GM21447 (cell line): ENCODE results near the gene SLC35F2.
A peak's percentile ranks its signal among the peaks of the same experiment; 100 is the strongest.
"Not testable (repeated sequence)": the region's sequence is repeated elsewhere in the genome, so short reads cannot be mapped to it uniquely, and the experiment has no call there.

Experiments used
- ATAC-seq: cut with Tn5 transposase; IDR thresholded peaks from one replicate; pipeline ENCODE4 v1.9.1; 2021; ENCODE audit not compliant: unreplicated experiment

The SLC35F2 gene, protein sequence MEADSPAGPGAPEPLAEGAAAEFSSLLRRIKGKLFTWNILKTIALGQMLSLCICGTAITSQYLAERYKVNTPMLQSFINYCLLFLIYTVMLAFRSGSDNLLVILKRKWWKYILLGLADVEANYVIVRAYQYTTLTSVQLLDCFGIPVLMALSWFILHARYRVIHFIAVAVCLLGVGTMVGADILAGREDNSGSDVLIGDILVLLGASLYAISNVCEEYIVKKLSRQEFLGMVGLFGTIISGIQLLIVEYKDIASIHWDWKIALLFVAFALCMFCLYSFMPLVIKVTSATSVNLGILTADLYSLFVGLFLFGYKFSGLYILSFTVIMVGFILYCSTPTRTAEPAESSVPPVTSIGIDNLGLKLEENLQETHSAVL

DNA sequence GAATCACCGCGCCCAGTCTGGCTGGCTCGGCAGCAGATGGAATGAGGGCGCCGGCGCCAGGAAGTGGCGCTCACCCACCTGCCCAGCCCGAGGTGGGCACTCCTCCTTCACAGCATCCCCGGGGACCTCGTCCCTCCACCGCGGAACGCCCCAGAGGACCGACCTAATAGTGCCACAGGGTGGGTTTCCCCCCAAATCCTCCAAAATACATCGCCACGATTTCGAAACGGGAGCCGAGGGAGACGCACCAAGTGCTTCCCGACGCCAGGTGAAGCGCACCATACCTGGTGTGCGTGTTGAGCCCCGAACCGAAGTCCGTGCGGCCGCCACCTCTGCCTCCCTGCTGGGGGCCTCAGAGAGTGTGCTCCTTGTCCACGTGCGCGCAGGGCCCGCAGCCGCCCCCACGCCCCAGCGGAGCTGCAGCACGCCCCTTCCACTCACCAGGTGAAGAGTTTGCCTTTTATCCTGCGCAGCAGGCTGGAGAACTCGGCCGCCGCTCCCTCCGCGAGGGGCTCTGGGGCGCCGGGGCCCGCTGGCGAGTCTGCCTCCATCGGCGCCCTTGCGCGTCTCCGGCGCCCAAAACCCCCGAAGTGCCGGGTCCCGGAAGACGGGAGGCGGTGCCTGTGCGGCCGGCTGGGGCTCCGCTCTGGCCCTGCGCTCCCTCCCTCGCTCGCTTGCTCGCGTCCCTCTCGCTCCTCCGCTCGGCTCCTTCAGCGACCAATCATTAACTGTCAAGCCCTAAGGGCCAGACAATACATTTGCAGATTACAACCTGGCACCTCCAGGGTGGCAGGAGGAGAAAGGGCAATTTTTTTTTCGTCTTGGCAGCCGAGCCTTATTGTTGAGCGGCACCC is at the start of gene SLC35F2:
TSS of gene SLC35F2 (minus strand) at position 571 of the 854 bp plus-strand sequence. CDS start at position 551, 20 bp downstream.
- ATAC-seq: peak; percentile 84

DNA sequence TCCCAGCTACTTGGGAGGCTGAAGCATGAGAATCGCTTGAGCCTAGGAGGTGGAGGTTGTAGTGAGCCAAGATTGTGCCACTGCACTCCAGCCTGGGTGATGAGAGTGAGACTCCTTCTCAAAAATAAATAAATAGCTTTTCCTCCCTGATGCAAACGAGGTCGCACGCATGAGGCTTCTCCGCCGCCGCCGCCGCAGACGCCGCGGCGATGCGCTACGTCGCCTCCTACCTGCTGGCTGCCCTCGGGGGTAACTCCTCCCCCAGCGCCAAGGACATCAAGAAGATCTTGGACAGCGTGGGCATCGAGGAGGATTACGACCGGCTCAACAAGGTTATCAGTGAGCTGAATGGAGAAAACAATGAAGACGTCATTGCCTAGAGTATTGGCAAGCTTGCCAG is 49.6 kb upstream of the SLC35F2 start:
- no peak for ATAC-seq

DNA sequence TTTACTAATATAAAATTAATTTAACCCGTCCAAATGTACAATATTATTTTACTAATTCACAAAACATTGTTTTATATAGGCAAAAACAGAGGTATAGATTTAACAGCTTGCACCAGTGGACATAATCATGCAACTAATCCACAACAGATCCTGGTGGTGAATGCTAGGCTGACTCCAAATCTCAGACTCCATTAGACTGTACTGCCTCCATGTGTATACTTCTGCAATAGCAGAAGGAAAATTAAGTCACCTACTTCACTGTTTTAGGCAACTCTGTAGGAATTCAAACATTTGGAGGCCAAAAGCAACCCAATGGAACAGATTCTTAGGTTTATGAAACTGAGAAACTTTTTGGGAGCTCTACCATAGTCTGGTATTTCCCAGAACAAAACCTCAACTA is 39.7 kb upstream of the SLC35F2 start:
- peak; percentile 88 for ATAC-seq

DNA sequence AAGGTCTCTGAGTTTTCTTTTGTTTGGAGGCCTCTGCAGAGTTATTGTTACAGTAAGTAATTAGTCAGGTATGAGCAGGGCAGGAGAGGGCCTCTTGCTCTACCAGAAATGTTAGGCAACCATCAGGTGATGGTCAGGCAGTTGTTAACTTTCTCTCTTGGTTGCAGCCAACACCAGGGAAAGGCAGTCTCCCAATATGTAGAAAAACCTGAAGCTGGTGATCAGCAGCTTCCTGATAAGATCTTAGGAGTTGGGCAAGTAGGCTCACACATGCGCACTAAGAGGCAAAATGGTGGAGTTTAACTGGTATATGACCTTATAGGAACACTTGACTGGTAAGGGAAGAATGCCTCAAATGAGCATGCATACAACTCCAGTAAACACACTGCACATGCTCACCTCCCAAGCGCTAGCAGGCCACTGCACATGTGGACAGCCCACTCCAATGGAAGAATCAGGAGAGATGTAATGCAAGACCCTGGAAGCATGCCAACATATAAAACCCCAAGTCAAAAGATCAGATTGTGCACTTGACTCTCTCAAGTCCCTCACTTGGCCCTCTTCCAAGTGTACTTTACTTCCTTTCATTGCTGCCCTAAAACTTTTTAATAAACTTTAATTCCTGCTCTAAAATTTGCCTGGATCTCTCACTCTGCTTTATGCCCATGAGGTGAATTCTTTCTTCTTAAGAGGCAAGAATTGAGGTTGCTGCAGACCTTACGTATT is 23.7 kb upstream of the SLC35F2 start:
- ATAC-seq: no peak

DNA sequence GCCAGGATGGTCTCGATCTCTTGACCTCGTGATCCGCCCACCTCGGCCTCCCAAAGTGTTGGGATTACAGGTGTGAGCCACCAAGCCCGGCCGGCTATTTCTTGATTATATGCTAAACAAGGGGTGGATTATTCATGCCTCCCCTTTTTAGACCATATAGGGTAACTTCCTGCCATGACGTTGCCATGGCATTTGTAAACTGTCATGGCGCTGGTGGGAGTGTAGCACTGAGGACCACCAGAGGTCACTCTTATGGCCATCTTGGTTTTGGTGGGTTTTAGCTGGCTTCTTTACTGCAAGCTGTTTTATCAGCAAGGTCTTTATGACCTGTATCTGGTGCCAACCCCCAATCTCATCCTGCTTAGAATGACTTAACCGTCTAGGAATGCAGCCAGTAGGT is 22.9 kb upstream of the SLC35F2 start:
- not testable (repeated sequence) for ATAC-seq

DNA sequence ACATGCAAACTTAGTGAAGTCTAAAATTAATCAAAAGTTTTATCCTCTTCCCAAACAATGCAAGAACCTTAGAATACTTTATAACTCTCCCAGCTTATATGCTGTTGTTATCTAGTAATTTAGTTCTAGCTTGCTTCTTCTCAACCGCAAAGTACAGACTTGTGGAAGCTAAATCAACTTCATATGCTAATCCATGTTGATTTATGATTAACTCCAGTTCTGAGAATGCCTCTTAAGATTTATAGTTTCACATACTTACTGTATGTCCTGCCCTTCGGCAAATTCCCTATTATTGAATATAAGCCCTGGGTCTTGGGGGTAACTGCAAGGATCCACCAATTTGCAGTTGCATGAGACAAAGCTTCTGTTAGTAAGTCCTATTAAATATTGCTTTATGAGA is 17.6 kb upstream of the SLC35F2 start:
- no peak for ATAC-seq

DNA sequence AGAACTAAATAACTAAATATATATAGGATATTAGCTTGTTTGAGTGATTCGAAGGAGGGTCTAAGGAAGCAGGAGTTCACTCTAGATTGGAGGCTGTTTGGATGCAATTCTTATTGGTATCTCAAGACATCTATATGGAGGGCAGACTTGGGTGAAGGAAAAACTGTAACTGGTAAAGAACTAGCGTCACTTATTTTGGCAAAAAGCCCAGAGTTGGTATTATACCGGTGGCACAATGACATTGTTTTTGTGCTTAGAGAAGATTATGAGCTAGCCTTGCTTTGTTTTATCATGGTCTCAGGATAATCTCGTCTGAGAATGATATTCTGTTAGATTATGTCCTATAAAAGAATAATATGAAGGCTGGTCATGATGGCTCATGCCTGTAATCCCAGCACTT is 6.0 kb upstream of the SLC35F2 start:
- ATAC-seq: no peak

DNA sequence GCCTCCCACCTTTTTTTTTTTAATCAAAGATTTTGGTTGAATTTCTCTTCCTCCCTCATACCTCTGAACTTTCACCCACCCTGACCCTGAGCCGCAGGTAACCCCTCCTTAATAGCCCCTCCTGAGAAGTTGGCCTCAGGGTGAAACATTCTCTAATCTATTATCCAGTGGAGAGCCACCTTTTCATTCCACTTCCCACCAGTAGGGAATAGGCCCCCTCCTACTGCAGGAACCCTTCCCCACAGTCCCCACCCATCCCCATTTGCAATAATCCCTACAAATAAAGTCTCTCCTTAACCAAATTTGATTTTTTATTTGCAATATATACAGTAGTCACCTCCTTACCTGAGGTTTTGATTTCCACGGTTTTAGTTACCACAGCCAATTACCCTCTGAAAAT is 2.1 kb upstream of the SLC35F2 start:
- ATAC-seq: no peak

DNA sequence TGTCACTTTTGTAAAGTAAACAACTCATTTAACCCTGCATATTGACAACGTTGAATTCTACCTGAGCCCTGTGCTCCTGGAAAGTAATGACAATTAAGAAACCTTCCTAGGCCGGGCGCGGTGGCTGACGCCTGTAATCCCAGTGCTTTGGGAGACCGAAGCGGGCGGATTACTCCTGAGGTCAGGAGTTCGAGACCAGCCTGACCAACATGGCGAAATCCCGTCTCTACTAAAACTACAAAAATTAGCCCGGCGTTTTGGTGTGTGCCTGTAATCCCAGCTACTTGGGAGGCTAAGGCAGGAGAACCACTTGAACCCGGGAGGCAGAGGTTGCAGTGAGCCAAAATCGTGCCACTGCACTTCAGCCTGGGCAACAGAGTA is 1.6 kb upstream of the SLC35F2 start:
- not testable (repeated sequence) for ATAC-seq

DNA sequence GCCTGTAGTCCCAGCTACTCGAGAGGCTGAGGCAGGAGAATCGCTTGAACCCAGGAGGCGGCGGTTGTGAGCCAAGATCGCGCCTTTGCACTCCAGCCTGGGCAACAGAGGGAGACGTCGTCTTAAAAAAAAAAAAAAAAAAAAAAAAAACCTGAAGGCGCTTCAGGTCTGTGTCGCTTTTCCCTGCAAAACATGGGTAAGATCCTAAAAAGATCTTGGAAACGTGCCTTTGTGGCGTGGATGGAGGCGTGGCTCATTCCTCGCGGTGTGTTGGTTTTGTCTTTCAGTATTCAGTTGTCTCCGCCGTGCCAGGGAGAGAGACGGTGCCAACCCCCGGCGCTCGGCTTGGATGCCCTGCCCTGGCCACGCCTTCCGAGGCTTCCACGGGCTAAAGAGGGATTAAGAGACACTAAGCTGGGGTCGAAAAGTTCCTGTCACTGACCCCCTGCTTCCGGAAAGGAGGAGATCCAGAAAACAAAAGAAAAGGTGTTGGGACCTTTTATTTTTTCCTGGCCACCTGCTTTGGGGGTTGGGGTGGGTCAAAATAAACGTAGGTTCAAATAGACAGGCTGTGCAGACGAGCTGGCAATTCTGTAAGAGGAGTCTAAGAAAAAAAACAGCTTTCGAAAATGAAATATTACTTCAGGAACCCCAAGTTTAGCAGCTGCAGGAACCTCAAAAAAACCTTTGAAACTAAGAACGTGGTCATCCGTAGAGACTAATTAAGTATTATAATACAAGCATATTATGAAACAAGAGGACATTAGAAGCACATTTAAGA is 1.1 kb upstream of the SLC35F2 start:
- peak; percentile 31 for ATAC-seq

DNA sequence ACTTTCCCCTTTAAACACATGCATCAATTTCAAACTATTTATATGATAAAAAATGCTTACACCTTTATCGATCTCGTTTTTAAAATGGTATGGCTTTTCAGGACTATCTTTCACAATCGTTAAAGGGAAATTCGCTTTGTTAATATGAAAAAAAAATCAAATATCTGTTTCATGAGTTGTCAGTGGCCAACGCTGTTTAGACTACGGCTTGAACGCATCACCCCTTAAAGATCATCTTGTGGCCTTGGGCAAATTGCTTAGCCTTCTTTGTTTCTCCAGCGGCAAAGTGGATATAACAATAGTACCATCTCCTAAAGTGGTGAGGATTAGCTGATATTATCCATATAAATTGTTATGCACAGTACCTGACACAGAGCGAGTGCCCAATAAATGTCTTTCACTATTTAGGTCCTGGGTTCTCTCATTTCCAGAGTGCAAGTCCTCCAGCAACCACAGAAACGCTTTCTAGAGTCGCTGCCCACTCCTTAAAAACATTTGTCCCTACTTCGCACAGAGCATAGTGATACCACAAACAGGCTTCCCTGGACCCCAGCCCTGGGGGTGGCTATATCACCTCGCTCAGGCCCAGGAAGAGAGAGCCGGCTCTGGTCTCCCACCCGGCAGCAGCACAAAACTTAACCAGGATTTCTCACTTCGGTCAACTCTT is 904 bp downstream of the SLC35F2 start:
- ATAC-seq: no peak

DNA sequence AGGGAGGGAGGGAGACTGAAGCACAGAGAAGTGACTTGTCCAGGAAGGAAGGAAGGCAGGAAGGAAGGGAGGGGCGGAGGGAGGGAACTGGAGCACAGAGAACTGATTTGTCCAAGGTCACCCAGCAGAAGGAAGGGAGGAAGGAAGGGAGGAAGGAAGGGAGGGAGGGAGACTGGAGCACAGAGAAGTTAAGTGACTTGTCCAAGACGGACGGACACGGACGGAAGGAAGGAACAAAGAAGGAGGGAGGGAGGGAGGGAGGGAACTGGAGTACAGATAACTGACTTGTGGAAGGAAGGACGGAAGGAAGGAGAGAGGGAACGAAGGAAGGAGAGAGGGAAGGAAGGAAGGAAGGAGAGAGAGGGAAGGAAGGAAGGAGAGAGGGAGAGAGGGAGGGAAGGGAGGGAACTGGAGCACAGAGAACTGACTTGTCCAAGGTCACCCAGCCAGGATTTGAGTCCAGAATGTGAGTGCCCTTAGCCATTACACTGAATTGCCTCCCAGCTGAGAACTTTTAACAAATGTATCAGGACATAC is 1.5 kb downstream of the SLC35F2 start:
- no peak for ATAC-seq

DNA sequence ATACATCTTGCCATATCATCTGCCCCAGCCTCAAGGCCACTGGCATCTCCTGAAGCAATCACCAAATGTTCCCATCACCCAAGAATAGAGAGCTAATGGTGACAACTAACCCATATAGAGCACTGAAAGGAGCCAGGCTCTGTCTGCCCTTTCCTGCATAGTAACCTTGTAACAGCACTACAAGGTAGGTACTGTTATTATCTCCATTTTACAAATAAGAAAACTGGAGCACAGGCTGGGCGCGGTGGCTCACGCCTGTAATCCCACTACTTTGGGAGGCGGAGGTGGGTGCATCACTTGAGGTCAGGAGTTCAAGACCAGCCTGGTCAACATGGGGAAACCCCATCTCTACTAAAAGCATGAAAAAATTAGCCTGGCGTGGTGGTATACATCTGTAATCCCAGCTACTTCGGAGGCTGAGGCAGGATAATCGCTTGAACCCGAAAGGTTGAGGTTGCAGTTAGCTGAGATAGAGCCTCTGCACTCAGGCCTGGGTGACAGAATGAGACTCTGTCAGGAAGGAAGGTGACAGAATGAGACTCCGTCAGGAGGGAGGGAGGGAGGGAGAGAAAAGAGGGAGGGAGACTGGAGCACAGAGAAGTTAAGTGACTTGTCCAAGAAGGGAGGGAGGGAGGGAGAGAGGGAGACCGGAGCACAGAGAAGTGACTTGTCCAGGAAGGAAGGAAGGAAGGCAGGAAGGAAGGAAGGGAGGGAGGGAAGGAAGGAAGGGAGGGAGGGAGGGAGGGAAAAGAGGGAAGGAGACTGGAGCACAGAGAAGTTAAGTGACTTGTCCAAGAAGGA is 2.2 kb downstream of the SLC35F2 start:
- no peak for ATAC-seq

DNA sequence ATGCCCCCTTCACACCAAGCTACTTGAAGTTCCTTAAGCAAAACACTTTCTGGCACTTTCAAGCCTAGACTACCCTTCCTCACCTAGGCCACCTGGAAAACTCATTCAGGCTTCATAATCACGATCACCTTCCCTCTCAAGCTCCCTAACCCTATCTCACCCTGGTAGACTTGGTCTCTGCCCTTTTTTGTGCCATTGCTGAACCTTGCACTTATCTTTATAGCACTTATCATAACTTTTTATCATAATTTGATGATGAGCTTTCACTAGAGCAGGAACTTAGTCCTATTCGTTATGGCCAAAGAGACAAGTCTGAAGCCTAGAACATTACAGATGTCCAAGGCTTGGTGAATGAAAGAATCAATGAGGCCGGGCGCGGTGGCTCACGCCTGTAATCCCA is 5.5 kb downstream of the SLC35F2 start:
- ATAC-seq: no peak

DNA sequence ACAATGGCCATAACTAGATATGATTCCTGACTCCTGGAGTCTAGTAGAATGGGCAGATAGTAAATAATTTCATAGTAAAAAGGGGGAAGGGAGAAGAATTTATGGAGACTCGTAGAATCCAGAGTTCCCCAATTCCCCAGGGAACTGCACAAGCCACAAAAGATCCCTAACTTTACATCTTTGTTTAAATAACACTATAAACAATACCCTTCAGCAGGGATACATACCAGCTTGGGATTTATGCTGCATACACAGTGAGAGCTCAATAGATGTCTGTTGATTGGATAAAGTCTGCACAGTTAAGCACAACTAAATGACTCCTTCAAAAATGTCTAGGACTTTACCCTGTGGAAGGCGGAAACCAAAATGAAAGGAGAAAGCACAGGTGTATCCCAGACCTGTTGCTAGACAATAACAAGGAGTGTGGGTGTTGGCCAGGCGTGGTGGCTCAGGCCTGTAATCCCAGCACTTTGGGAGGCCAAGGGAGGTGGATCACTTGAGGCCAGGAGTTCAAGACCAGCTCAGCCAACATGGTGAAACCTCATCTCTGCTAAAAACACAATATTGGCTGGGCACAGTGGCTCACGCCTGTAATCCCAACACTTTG is 6.8 kb downstream of the SLC35F2 start:
- no peak for ATAC-seq

DNA sequence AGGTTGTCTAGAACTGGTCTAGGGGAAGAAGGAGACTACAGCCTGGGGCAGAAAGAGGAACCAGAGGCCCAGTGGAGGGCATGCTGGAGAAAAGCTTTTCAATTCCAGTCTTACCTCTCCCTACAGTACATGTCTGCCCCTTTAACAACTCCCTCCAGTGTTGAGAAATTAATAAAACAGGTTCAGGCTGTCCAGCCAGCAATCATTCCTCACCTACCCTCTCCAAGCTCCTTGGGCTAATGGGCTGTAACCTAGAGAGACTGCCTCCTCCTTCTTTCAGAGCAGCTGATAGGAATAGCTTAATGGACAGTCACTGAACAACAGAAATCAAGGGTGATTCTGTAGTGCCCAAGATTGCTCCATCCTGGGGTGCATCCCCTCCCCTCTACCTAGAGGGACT is 8.8 kb downstream of the SLC35F2 start:
- no peak for ATAC-seq

DNA sequence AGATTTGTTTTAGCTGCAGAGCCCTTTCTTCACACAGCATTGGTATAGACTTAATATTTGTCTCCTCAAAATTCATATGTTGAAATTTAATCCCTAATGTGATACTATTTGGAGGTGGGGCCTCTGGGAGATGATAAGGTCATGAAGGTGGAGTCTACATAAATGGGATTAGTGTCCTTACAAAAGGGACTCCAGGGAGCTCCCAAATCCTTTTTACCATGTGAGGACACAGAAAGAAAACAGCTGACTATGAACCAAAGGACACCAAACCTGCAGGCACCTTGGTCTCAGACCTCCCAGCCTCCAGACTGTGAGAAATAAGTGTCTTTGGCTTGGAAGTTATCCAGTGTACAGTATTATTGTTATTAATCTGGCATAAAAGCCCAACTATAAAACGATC is 10.2 kb downstream of the SLC35F2 start:
- no peak for ATAC-seq

DNA sequence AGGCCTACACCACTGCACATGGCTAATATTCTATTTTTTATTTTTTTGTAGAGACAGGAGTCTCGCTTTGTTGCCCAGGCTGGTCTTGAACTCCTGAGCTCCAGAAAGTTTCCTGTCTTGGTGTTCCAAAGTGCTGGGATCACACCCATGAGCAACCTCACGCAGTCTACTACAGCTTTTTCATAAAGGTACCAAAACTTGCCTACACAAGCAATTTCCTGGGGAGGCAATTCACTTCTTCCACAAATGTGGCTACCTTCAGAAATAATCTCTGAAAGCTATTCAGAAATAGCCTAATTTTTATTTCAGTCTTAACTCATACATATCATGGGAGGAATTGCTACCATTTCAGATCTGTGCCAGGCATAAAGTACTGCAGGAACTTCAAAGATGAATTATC is 11.4 kb downstream of the SLC35F2 start:
- ATAC-seq: no peak

DNA sequence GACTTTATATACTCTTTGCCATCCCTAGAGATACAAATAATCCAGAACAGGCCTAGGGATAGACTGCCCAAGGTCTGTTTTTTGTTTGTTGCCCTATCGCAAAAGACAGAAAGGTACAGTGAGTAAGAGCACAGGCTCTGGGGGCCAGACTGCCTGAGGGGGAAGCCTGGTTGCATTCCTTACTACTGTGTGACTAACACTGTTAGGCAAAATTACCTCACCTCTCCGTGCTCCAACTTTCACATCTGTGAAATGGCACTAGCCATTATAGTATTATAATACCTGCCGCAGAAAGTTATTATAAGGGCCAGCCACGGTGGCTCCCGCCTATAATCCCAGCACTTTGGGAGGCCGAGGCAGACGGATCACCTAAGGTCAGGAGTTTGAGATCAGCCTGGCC is 14.5 kb downstream of the SLC35F2 start:
- no peak for ATAC-seq
